Measurements from ENCODE around the gene ABCG1. TPM values are rescaled to one million over a fixed set of nuclear protein-coding genes. Genes with fewer than 3 reads are reported as not detected.

ABCG1 gene
- total and polyA plus RNA-seq, 2 of the 4 experiments (the other 2 are of a cell fraction), result 0.19 to 0.36 TPM

DNA sequence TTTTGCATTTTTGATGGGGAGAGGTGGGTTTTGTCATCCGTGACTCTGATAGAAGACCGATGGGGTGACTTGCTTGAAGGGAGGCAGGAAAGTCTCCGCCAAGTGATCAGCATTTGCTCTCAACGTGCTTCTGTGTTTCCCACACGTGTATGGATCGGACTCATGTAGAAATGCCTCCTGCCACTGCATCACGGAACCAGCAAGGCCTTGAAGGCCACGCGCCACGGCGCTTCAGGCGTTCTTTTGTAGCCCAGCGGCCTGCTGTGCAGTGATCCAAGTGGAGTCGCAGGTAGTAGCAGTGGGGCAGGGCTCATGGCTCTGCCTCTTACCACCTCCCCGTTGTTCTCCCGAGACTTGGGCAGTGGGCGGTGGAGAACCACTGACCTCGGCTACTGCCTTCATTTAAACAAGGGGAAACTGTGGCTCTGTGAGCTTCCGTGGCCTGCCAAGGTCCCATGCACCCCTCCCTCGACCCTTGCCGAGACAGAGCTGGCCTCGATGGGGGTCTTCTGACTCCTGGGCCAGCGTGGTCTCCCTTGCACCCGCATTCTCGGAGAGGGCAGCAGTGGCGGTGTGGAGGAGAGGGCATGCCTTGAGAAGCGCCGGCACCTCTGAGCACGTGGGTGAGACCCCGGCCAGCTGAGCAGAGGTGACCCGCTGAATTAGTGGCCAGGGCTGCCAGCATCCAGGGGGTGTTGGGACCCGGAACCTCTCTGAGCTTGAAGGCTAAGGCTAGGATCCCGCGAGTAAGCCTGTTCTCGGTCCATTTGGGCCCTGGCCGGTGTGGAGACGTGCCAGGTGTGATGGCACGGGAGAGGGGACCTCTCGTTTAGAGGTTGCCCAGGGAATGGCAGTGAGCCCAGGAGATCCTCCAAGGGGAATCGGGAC is 46.1 kb upstream of the ABCG1 start:
- CTCF ChIA-PET, result no interaction called here
- TF ChIP-seq, protein P1, sequence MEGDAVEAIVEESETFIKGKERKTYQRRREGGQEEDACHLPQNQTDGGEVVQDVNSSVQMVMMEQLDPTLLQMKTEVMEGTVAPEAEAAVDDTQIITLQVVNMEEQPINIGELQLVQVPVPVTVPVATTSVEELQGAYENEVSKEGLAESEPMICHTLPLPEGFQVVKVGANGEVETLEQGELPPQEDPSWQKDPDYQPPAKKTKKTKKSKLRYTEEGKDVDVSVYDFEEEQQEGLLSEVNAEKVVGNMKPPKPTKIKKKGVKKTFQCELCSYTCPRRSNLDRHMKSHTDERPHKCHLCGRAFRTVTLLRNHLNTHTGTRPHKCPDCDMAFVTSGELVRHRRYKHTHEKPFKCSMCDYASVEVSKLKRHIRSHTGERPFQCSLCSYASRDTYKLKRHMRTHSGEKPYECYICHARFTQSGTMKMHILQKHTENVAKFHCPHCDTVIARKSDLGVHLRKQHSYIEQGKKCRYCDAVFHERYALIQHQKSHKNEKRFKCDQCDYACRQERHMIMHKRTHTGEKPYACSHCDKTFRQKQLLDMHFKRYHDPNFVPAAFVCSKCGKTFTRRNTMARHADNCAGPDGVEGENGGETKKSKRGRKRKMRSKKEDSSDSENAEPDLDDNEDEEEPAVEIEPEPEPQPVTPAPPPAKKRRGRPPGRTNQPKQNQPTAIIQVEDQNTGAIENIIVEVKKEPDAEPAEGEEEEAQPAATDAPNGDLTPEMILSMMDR (conservative IDR thresholded peaks at IDR 0.05; ENCODE audit: low read depth, low read length), result no peak
- TF ChIP-seq FOS (IDR thresholded peaks at IDR 0.05; ENCODE audit: low read depth, low read length) (no peak), CHD1 (IDR thresholded peaks at IDR 0.05; ENCODE audit: low read depth, low read length) (no peak), RAD21 (IDR thresholded peaks at IDR 0.05; ENCODE audit: low read length) (no peak), CEBPB (IDR thresholded peaks at IDR 0.05; ENCODE audit: low read depth, low read length) (no peak), MAFK (IDR thresholded peaks at IDR 0.05; ENCODE audit: low read depth, low read length) (no peak), MAZ (IDR thresholded peaks at IDR 0.05; ENCODE audit: borderline replicate concordance, low read depth, low read length) (no peak), MXI1 (IDR thresholded peaks at IDR 0.05; ENCODE audit: borderline replicate concordance, low read depth, low read length) (no peak), SMC3 (IDR thresholded peaks at IDR 0.05; ENCODE audit: low read depth, low read length) (no peak), RCOR1 (IDR thresholded peaks at IDR 0.05; ENCODE audit: insufficient replicate concordance, low read length) (no peak), NFE2L2 (IDR thresholded peaks at IDR 0.05; ENCODE audit: low read depth, low read length) (no peak), BHLHE40 (IDR thresholded peaks at IDR 0.05; ENCODE audit: low read depth, low read length) (no peak), POLR2A (IDR thresholded peaks at IDR 0.05; ENCODE audit: low read depth, low read length) (no peak)
- TF ChIP-seq, protein P2, sequence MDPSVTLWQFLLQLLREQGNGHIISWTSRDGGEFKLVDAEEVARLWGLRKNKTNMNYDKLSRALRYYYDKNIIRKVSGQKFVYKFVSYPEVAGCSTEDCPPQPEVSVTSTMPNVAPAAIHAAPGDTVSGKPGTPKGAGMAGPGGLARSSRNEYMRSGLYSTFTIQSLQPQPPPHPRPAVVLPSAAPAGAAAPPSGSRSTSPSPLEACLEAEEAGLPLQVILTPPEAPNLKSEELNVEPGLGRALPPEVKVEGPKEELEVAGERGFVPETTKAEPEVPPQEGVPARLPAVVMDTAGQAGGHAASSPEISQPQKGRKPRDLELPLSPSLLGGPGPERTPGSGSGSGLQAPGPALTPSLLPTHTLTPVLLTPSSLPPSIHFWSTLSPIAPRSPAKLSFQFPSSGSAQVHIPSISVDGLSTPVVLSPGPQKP (IDR thresholded peaks at IDR 0.05; ENCODE audit: borderline replicate concordance, low read depth, low read length), result no peak
- TF ChIP-seq, protein P3, sequence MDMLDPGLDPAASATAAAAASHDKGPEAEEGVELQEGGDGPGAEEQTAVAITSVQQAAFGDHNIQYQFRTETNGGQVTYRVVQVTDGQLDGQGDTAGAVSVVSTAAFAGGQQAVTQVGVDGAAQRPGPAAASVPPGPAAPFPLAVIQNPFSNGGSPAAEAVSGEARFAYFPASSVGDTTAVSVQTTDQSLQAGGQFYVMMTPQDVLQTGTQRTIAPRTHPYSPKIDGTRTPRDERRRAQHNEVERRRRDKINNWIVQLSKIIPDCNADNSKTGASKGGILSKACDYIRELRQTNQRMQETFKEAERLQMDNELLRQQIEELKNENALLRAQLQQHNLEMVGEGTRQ (IDR thresholded peaks at IDR 0.05; ENCODE audit: low read depth, low read length), result no peak

More for the DNA sequence above, 46.1 kb upstream of the ABCG1 start:
- no peaks in the 10 kb centered on the region for H3K4me1 ChIP-seq (ENCODE audit: control insufficient read depth, insufficient read depth, low read length)
- H3K9me1 ChIP-seq (ENCODE audit: insufficient read depth, low read length), result no peaks in the 10 kb centered on the region
- dilution Hi-C loops (cut with HindIII; ENCODE audit: low sequenced_read_pairs, unreplicated experiment), result no loop called here
- intact Hi-C loops (cut with micrococcal nuclease), result no loop called here
- no peak overlapping the region for H3K4me3 ChIP-seq (ENCODE audit: insufficient read depth, low read depth, low read length)
- H3K36me3 ChIP-seq (ENCODE audit: control insufficient read depth, insufficient read depth, low read length), result no peaks in the 10 kb centered on the region
- H3K23ac ChIP-seq (ENCODE audit: low read depth, low read length), result no peak overlapping the region
- H4K5ac ChIP-seq (ENCODE audit: low read depth, low read length), result no peak overlapping the region
- BruUV-seq (replicated peaks), result no TSS peak
- H3K56ac ChIP-seq (ENCODE audit: extremely low read depth, insufficient read depth, low read length), result no peak overlapping the region
- H2BK120ac ChIP-seq (ENCODE audit: low read depth, low read length), result no peak overlapping the region
- H3K9ac ChIP-seq (ENCODE audit: low read depth, low read length), result no peak overlapping the region
- H3K4me2 ChIP-seq (ENCODE audit: low read depth, low read length), result no peak overlapping the region
- H3K4ac ChIP-seq (ENCODE audit: low read depth, low read length), result no peak overlapping the region
- in situ Hi-C loops (cut with MboI; ENCODE audit: low sequenced_read_pairs), result loop anchor here (25.0 kb wide), 1 partner anchor 664 kb away; no protein-coding TSS in a partner anchor
- H3K9me3 ChIP-seq (ENCODE audit: control insufficient read depth, insufficient read depth, low read length), result no peaks in the 10 kb centered on the region; the same call in 1 of the 2 replicates
- DNase-seq, result no peak
- no peak overlapping the region for H4K91ac ChIP-seq (ENCODE audit: insufficient read depth, low read depth, low read length)
- no peak overlapping the region for H2AFZ ChIP-seq (replicated peaks; ENCODE audit: low read length, poor library complexity)
- H3K18ac ChIP-seq (ENCODE audit: low read depth, low read length), result no peak overlapping the region
- H2BK5ac ChIP-seq (ENCODE audit: low read depth, low read length, poor library complexity, severe bottlenecking), result no peak overlapping the region
- H2AK9ac ChIP-seq (replicated peaks; ENCODE audit: low read depth, low read length, poor library complexity), result no peak overlapping the region
- ATAC-seq (ENCODE audit: low read depth), result no peak
- no peak overlapping the region for H2BK15ac ChIP-seq (ENCODE audit: low read depth, low read length)
- WGBS, 2 experiments (ENCODE audit: extremely low coverage in 2 of 2, insufficient read length in 1 of 2), result 80% methylated on average over 32 of the region's 40 CpGs; no CpG with 5 or more reads in 1 of the 2 experiments
- POLR2A ChIA-PET (ENCODE audit: unreplicated experiment), result no interaction called here
- H3K79me1 ChIP-seq (ENCODE audit: low read depth in 1 of 2, low read length in 2 of 2), result no peaks in the 10 kb centered on the region
- H3K27me3 ChIP-seq (ENCODE audit: control insufficient read depth, insufficient read depth, low read length), result peaks cover 18% of the 10 kb centered on the region; the same call in 1 of the 2 replicates
- no peak overlapping the region for H3K27ac ChIP-seq (ENCODE audit: insufficient read depth, low read length)
- no peaks in the 10 kb centered on the region for H4K20me1 ChIP-seq (ENCODE audit: insufficient read depth, low read length)
- no peak overlapping the region for H2BK20ac ChIP-seq (ENCODE audit: low read depth, low read length)
- no peak overlapping the region for H2AK5ac ChIP-seq (ENCODE audit: low read depth, low read length)
- no peak overlapping the region for H3K14ac ChIP-seq (replicated peaks; ENCODE audit: low read depth, low read length)
- no peak overlapping the region for H4K8ac ChIP-seq (ENCODE audit: low read depth in 2 of 2, low read length in 2 of 2)
